GM23248 (cell line): ENCODE results near the gene MCU.

ENCODE experiments used
- EZH2 ChIP-seq: fragments of 200-600 bp; sonication (generic); IDR thresholded peaks from 2 replicates; pipeline ENCODE4 v1.6.1; 2018; ENCODE audit warnings: antibody characterized with exemption, mild to moderate bottlenecking; ENCODE audit not compliant: insufficient read depth, poor library complexity, severe bottlenecking
- EZH2phosphoT487 ChIP-seq: fragments of 200-600 bp; sonication (generic); IDR thresholded peaks from 2 replicates; pipeline ENCODE4 v1.6.1; 2018; ENCODE audit warnings: antibody characterized with exemption, moderate library complexity, mild to moderate bottlenecking, low read depth; ENCODE audit not compliant: insufficient read depth

- TF ChIP-seq EZH2phosphoT487 (no peak), EZH2 (no peak)
Measured at GRCh38 chr10:72642318-72642717, 49.6 kb upstream of the MCU start.
